ENCODE data around the gene TMEM125. TPM values are rescaled to one million over a fixed set of nuclear protein-coding genes. Genes with fewer than 3 reads are reported as not detected.

Gene TMEM125
- polyA plus RNA-seq, 1 of the 3 experiments (the other 2 are of a cell fraction) = not detected

- Histone ChIP-seq H3K4me3 (ENCODE audit: low read depth in 2 of 2, low read length in 1 of 2) (no peak overlapping the region), H3K4me2 (no peak overlapping the region), H3K9ac (no peak overlapping the region), H3F3A (replicated peaks; ENCODE audit: insufficient read depth) (no peaks in the 10 kb centered on the region), H3K4me1 (ENCODE audit: control insufficient read depth in 1 of 2, insufficient read depth in 2 of 2, low read depth in 1 of 2, low read length in 1 of 2) (no peaks in the 10 kb centered on the region), H3K27me3 (ENCODE audit: insufficient read depth) (no peaks in the 10 kb centered on the region), H3K36me3 (replicated peaks in 1 of 2; ENCODE audit: control insufficient read depth in 1 of 2, insufficient read depth in 2 of 2, low read length in 1 of 2) (no peaks in the 10 kb centered on the region), H2AFZ (ENCODE audit: low read depth) (no peak overlapping the region), H3K9me3 (no peaks in the 10 kb centered on the region), H3K79me2 (ENCODE audit: insufficient read depth) (no peaks in the 10 kb centered on the region), H3K9me2 (no peaks in the 10 kb centered on the region), H3K27ac (ENCODE audit: low read depth in 2 of 2, low read length in 1 of 2) (no peak overlapping the region), H4K20me1 (ENCODE audit: insufficient read depth) (no peaks in the 10 kb centered on the region)
- ChIA-PET CTCF (interaction anchor here (1.7 kb wide), 1 partner anchor 193 kb away, joined by 8 read pairs; no protein-coding TSS in a partner anchor), POLR2A (no interaction called here)
- WGBS (ENCODE audit: low lambda C conversion rate) = 90% methylated on average over 1 of the region's 1 CpG
- DNase-seq = no peak
- TF ChIP-seq FOSL2 (IDR thresholded peaks at IDR 0.05; ENCODE audit: borderline replicate concordance, low read depth) (no peak), CTCF (IDR thresholded peaks at IDR 0.05) (no peak), GABPA (IDR thresholded peaks at IDR 0.05; ENCODE audit: low read depth) (no peak), TCF12 (IDR thresholded peaks at IDR 0.05) (no peak), RFX5 (IDR thresholded peaks at IDR 0.05; ENCODE audit: low read length) (no peak), NFIC (IDR thresholded peaks at IDR 0.05; ENCODE audit: borderline replicate concordance) (no peak), TAF1 (IDR thresholded peaks at IDR 0.05; ENCODE audit: borderline replicate concordance, low read depth, low read length) (no peak), NRF1 (IDR thresholded peaks at IDR 0.05; ENCODE audit: low read depth, low read length) (no peak), GATA2 (CRISPR knock-in tag; IDR thresholded peaks at IDR 0.05) (no peak), CHD2 (IDR thresholded peaks at IDR 0.05; ENCODE audit: low read length, partially characterized antibody) (no peak), ELF1 (IDR thresholded peaks at IDR 0.05) (no peak), TEAD4 (IDR thresholded peaks at IDR 0.05; ENCODE audit: borderline replicate concordance, insufficient read depth) (no peak), FOXM1 (IDR thresholded peaks at IDR 0.05; ENCODE audit: low read depth) (no peak), EZH2phosphoT487 (IDR thresholded peaks at IDR 0.05; ENCODE audit: borderline replicate concordance, low read depth) (no peak)
- TF ChIP-seq, protein P1, sequence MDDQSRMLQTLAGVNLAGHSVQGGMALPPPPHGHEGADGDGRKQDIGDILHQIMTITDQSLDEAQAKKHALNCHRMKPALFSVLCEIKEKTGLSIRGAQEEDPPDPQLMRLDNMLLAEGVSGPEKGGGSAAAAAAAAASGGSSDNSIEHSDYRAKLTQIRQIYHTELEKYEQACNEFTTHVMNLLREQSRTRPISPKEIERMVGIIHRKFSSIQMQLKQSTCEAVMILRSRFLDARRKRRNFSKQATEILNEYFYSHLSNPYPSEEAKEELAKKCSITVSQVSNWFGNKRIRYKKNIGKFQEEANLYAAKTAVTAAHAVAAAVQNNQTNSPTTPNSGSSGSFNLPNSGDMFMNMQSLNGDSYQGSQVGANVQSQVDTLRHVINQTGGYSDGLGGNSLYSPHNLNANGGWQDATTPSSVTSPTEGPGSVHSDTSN (IDR thresholded peaks at IDR 0.05) = no peak
- TF ChIP-seq, protein P2, sequence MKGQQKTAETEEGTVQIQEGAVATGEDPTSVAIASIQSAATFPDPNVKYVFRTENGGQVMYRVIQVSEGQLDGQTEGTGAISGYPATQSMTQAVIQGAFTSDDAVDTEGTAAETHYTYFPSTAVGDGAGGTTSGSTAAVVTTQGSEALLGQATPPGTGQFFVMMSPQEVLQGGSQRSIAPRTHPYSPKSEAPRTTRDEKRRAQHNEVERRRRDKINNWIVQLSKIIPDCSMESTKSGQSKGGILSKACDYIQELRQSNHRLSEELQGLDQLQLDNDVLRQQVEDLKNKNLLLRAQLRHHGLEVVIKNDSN (IDR thresholded peaks at IDR 0.05; ENCODE audit: borderline replicate concordance, low read depth) = no peak
Measured at GRCh38 chr1:43221797-43222196, 48.0 kb upstream of the TMEM125 start.

GRCh38 chr1:43222879-43223278 is 46.9 kb upstream of the TMEM125 start:
- WGBS (ENCODE audit: low lambda C conversion rate) = 26% methylated on average over 8 of the region's 9 CpGs
- Histone ChIP-seq H3K9me2 (no peaks in the 10 kb centered on the region), H3K36me3 (replicated peaks in 1 of 2; ENCODE audit: control insufficient read depth in 1 of 2, insufficient read depth in 2 of 2, low read length in 1 of 2) (no peaks in the 10 kb centered on the region), H3K4me3 (ENCODE audit: low read depth in 2 of 2, low read length in 1 of 2) (no peak overlapping the region), H3K4me1 (ENCODE audit: control insufficient read depth in 1 of 2, insufficient read depth in 2 of 2, low read depth in 1 of 2, low read length in 1 of 2) (no peaks in the 10 kb centered on the region), H3K9me3 (no peaks in the 10 kb centered on the region), H3K9ac (no peak overlapping the region), H3K79me2 (ENCODE audit: insufficient read depth) (no peaks in the 10 kb centered on the region), H3K4me2 (no peak overlapping the region), H2AFZ (ENCODE audit: low read depth) (no peak overlapping the region), H3K27me3 (ENCODE audit: insufficient read depth) (no peaks in the 10 kb centered on the region), H3K27ac (ENCODE audit: low read depth in 2 of 2, low read length in 1 of 2) (no peak overlapping the region), H4K20me1 (ENCODE audit: insufficient read depth) (no peaks in the 10 kb centered on the region), H3F3A (replicated peaks; ENCODE audit: insufficient read depth) (no peaks in the 10 kb centered on the region)
- POLR2A ChIA-PET = interaction anchor here (1.6 kb wide), 1 partner anchor 136 kb away, joined by 4 read pairs; the partner anchor contains the start of gene CDC20
- CTCF ChIA-PET = interaction anchor here (9.3 kb wide), 1 partner anchor 190 kb away, joined by 134 read pairs; no protein-coding TSS in a partner anchor
- DNase-seq = no peak
- TF ChIP-seq SIN3A (IDR thresholded peaks at IDR 0.05; ENCODE audit: borderline replicate concordance, low read depth, low read length) = no peak
- TF ChIP-seq, protein P3, sequence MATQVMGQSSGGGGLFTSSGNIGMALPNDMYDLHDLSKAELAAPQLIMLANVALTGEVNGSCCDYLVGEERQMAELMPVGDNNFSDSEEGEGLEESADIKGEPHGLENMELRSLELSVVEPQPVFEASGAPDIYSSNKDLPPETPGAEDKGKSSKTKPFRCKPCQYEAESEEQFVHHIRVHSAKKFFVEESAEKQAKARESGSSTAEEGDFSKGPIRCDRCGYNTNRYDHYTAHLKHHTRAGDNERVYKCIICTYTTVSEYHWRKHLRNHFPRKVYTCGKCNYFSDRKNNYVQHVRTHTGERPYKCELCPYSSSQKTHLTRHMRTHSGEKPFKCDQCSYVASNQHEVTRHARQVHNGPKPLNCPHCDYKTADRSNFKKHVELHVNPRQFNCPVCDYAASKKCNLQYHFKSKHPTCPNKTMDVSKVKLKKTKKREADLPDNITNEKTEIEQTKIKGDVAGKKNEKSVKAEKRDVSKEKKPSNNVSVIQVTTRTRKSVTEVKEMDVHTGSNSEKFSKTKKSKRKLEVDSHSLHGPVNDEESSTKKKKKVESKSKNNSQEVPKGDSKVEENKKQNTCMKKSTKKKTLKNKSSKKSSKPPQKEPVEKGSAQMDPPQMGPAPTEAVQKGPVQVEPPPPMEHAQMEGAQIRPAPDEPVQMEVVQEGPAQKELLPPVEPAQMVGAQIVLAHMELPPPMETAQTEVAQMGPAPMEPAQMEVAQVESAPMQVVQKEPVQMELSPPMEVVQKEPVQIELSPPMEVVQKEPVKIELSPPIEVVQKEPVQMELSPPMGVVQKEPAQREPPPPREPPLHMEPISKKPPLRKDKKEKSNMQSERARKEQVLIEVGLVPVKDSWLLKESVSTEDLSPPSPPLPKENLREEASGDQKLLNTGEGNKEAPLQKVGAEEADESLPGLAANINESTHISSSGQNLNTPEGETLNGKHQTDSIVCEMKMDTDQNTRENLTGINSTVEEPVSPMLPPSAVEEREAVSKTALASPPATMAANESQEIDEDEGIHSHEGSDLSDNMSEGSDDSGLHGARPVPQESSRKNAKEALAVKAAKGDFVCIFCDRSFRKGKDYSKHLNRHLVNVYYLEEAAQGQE (IDR thresholded peaks at IDR 0.05; ENCODE audit: low read depth, low read length) = peak; percentile 83

All from SK-N-SH (cell line).